NB4 (cell line): ENCODE data around the gene NPY2R.

Experiments used
- DNase-seq: peaks from one replicate; pipeline ENCODE4 v3.0.0; 2010; ENCODE audit warnings: low read depth
- H3K4me3 ChIP-seq: one replicate; pipeline ENCODE4 v1.5.1; 2011; ENCODE audit warnings: mild to moderate bottlenecking, low read depth, low read length, moderate library complexity
- MYC ChIP-seq: IDR thresholded peaks from 2 replicates; pipeline ENCODE4 v1.6.1; 2011; ENCODE audit warnings: low read depth, low read length
- POLR2A ChIP-seq: IDR thresholded peaks from 2 replicates; pipeline ENCODE4 v1.6.1; 2011; ENCODE audit warnings: mild to moderate bottlenecking; ENCODE audit not compliant: insufficient read length; ENCODE audit errors: extremely low read depth
- TF ChIP-seq, protein P1 (sequence below): IDR thresholded peaks from one replicate; pipeline ENCODE4 v1.5.1; 2012; ENCODE audit warnings: low read depth, low read length
- TF ChIP-seq, protein P2 (sequence below): IDR thresholded peaks from 2 replicates; pipeline ENCODE4 v1.6.1; 2011; ENCODE audit warnings: low read depth, low read length

NPY2R gene

GRCh38 chr4:155179216-155179615 is 29.2 kb upstream of the NPY2R start:
- H3K4me3 ChIP-seq: no peak overlapping the region
- TF ChIP-seq, protein P1, sequence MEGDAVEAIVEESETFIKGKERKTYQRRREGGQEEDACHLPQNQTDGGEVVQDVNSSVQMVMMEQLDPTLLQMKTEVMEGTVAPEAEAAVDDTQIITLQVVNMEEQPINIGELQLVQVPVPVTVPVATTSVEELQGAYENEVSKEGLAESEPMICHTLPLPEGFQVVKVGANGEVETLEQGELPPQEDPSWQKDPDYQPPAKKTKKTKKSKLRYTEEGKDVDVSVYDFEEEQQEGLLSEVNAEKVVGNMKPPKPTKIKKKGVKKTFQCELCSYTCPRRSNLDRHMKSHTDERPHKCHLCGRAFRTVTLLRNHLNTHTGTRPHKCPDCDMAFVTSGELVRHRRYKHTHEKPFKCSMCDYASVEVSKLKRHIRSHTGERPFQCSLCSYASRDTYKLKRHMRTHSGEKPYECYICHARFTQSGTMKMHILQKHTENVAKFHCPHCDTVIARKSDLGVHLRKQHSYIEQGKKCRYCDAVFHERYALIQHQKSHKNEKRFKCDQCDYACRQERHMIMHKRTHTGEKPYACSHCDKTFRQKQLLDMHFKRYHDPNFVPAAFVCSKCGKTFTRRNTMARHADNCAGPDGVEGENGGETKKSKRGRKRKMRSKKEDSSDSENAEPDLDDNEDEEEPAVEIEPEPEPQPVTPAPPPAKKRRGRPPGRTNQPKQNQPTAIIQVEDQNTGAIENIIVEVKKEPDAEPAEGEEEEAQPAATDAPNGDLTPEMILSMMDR: no peak
- TF ChIP-seq, protein P2, sequence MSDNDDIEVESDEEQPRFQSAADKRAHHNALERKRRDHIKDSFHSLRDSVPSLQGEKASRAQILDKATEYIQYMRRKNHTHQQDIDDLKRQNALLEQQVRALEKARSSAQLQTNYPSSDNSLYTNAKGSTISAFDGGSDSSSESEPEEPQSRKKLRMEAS: no peak
- TF ChIP-seq POLR2A (no peak), MYC (no peak)
- no peak for DNase-seq

GRCh38 chr4:155186972-155187371 is 21.5 kb upstream of the NPY2R start:
- H3K4me3 ChIP-seq: no peak overlapping the region
- TF ChIP-seq, protein P1: no peak
- TF ChIP-seq, protein P2: no peak
- no peak for TF ChIP-seq MYC
- no peak for TF ChIP-seq POLR2A
- DNase-seq: no peak

GRCh38 chr4:155187989-155188388 is 20.4 kb upstream of the NPY2R start:
- TF ChIP-seq, protein P1: no peak
- TF ChIP-seq, protein P2: no peak
- TF ChIP-seq POLR2A (no peak), MYC (no peak)
- no peak overlapping the region for H3K4me3 ChIP-seq
- DNase-seq: no peak

- H3K4me3 ChIP-seq: no peak overlapping the region
- DNase-seq: no peak
- TF ChIP-seq, protein P2: no peak
- TF ChIP-seq, protein P1: no peak
- no peak for TF ChIP-seq MYC
- no peak for TF ChIP-seq POLR2A
Measured at GRCh38 chr4:155190099-155190498, 18.3 kb upstream of the NPY2R start.

DNA sequence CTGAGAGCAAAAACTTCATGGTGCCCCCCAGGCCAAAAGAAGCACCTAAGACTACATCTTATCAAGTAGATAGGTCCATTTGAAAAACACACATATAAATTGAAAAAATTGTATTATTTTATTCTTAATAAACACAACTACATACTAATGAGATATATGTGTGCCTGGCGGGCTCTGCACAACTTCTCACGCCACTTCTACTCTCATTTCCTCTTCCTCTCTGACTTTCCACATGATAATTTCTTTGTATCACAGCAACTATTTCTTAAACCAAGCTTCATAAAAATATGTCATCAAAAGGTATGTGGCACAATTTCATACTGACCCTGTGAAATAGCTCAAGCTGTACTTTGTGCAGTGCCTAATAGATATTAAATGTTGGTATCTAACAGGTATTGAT is 10.7 kb upstream of the NPY2R start:
- DNase-seq: no peak
- no peak overlapping the region for H3K4me3 ChIP-seq
- TF ChIP-seq POLR2A (no peak), MYC (no peak)
- TF ChIP-seq, protein P2: no peak
- TF ChIP-seq, protein P1: no peak
